H1 (cell line): ENCODE measurements around the gene GCSH. TPM values are rescaled to one million over a fixed set of nuclear protein-coding genes. Genes with fewer than 3 reads are reported as not detected.
A peak's percentile ranks its signal among the peaks of the same experiment; 100 is the strongest.

ENCODE experiments used
- CTCF ChIA-PET: fragments of 300-600 bp; sonication (Branson Sonifier 250); formaldehyde crosslinking; loops from one replicate; lab custom pipeline; 2021; ENCODE audit not compliant: partially characterized antibody; lab: Charles Lee
- POLR2A ChIA-PET: fragments of 300-600 bp; sonication (Branson Sonifier 250); formaldehyde crosslinking; loops from one replicate; lab custom pipeline; 2021; ENCODE audit warnings: inconsistent platforms; ENCODE audit not compliant: partially characterized antibody; lab: Charles Lee
- DNase-seq, 2 experiments: peaks; one replicate each; pipeline versions ENCODE4 v3.0.0 to v3.0.0-alpha.2; 2010 to 2022; ENCODE audit warnings: low spot score in 2 of 2, low read depth in 1 of 2, mixed read lengths in 1 of 2
- FAIRE-seq: peaks from 2 replicates; lab custom pipeline; 2011; peaks lifted over from hg19 to GRCh38; lab: Jason Lieb, UNC
- H2AFZ ChIP-seq: 2 replicates; pipeline ENCODE4 v1.8.1; 2012; ENCODE audit warnings: low read length, inconsistent platforms
- H2AK5ac ChIP-seq: 2 replicates; pipeline ENCODE4 v1.6.1; 2013; ENCODE audit warnings: low read depth, low read length
- H2BK120ac ChIP-seq: replicated peaks from 2 replicates; pipeline ENCODE3; 2013; ENCODE audit warnings: low read depth, low read length, inconsistent platforms
- H2BK12ac ChIP-seq: 2 replicates; pipeline ENCODE4 v1.6.1; 2013; ENCODE audit warnings: low read depth, low read length
- H2BK15ac ChIP-seq: 2 replicates; pipeline ENCODE4 v1.6.1; 2013; ENCODE audit warnings: low read length
- H2BK20ac ChIP-seq: 2 replicates; pipeline ENCODE4 v1.6.1; 2013; ENCODE audit warnings: low read length
- H2BK5ac ChIP-seq: 2 replicates; pipeline ENCODE4 v1.6.1; 2013; ENCODE audit warnings: low read depth, low read length
- H3K14ac ChIP-seq: 2 replicates; pipeline ENCODE4 v1.6.1; 2013; ENCODE audit warnings: inconsistent platforms; ENCODE audit not compliant: insufficient read length
- H3K18ac ChIP-seq: 2 replicates; pipeline ENCODE4 v1.6.1; 2013; ENCODE audit warnings: low read length; ENCODE audit errors: extremely low read depth
- H3K23ac ChIP-seq: 2 replicates; pipeline ENCODE4 v1.6.1; 2013; ENCODE audit warnings: inconsistent platforms; ENCODE audit not compliant: insufficient read length
- H3K23me2 ChIP-seq: 2 replicates; pipeline ENCODE4 v1.6.1; 2013; ENCODE audit warnings: low read depth, low read length
- H3K27ac ChIP-seq: 2 replicates; pipeline ENCODE4 v1.6.1; 2011; ENCODE audit warnings: low read depth, low read length, inconsistent platforms
- H3K27me3 ChIP-seq, 4 experiments: replicated peaks in 1 of 4; 1 replicate in 1 of 4; 2 replicates in 3 of 4; pipeline versions ENCODE4 v1.6.1 to v1.8.1; 2011 to 2013; ENCODE audit warnings: low read length in 3 of 4, mild to moderate bottlenecking in 3 of 4, inconsistent platforms in 2 of 4, mixed read lengths in 2 of 4, moderate library complexity in 1 of 4; ENCODE audit not compliant: control insufficient read depth in 3 of 4, insufficient read depth in 3 of 4; ENCODE audit errors: extremely low read depth in 1 of 4
- H3K36me3 ChIP-seq, 4 experiments: 2 replicates each; pipeline versions ENCODE4 v1.6.1 to v1.8.1; 2011 to 2013; ENCODE audit warnings: mild to moderate bottlenecking in 4 of 4, low read length in 3 of 4, moderate library complexity in 2 of 4, control low read depth in 1 of 4, inconsistent platforms in 1 of 4; ENCODE audit not compliant: insufficient read depth in 4 of 4, control insufficient read depth in 2 of 4
- H3K4ac ChIP-seq: replicated peaks from 2 replicates; pipeline ENCODE3; 2013; ENCODE audit warnings: low read length, low read depth, mixed read lengths, inconsistent platforms; ENCODE audit not compliant: insufficient read length
- H3K4me1 ChIP-seq, 4 experiments: replicated peaks in 1 of 4; 1 replicate in 1 of 4; 2 replicates in 3 of 4; pipeline versions ENCODE4 v1.6.1 to v1.8.1; 2011 to 2013; ENCODE audit warnings: low read length in 3 of 4, inconsistent platforms in 2 of 4, mixed read lengths in 1 of 4; ENCODE audit not compliant: insufficient read depth in 4 of 4, control insufficient read depth in 3 of 4
- H3K4me2 ChIP-seq, 2 experiments: 2 replicates each; pipeline versions ENCODE4 v1.6.1 to v1.8.1; 2011 to 2013; ENCODE audit warnings: low read depth in 2 of 2, low read length in 2 of 2, control low read depth in 1 of 2, inconsistent platforms in 1 of 2, mild to moderate bottlenecking in 1 of 2; ENCODE audit not compliant: insufficient read depth in 1 of 2
- H3K4me3 ChIP-seq, 4 experiments: fragments of 200-600, 300-600 bp in 1 of 4; sonication (generic), shearing (Covaris generic), sonication (Bioruptor Twin) in 1 of 4; 2 replicates each; pipeline versions ENCODE4 v1.5.1 to v1.8.1; 2011 to 2016; ENCODE audit warnings: low read length in 4 of 4, low read depth in 3 of 4, control low read depth in 2 of 4, inconsistent platforms in 2 of 4, mild to moderate bottlenecking in 2 of 4, mixed read lengths in 1 of 4, moderate library complexity in 1 of 4; ENCODE audit not compliant: insufficient read depth in 2 of 4; ENCODE audit errors: extremely low read depth in 1 of 4
- H3K56ac ChIP-seq: replicated peaks from 2 replicates; pipeline ENCODE3; 2013; ENCODE audit warnings: low read depth, mild to moderate bottlenecking, mixed read lengths, low read length, inconsistent platforms; ENCODE audit not compliant: insufficient read length
- H3K79me1 ChIP-seq: 2 replicates; pipeline ENCODE4 v1.6.1; 2013; ENCODE audit warnings: low read depth, low read length, control low read depth
- H3K79me2 ChIP-seq, 2 experiments: 2 replicates each; pipeline versions ENCODE4 v1.6.1 to v1.8.1; 2012 to 2013; ENCODE audit warnings: low read length in 2 of 2, mild to moderate bottlenecking in 2 of 2, inconsistent platforms in 1 of 2; ENCODE audit not compliant: insufficient read depth in 2 of 2, control insufficient read depth in 1 of 2
- H3K9ac ChIP-seq, 4 experiments: replicated peaks in 1 of 4; 1 replicate in 1 of 4; 2 replicates in 3 of 4; pipeline versions ENCODE4 v1.6.1 to v1.8.1; 2011 to 2013; ENCODE audit warnings: low read depth in 3 of 4, low read length in 3 of 4, control low read depth in 2 of 4, mild to moderate bottlenecking in 2 of 4, moderate library complexity in 2 of 4, inconsistent platforms in 1 of 4; ENCODE audit errors: extremely low read depth in 1 of 4
- H3K9me3 ChIP-seq, 2 experiments: 2 replicates each; pipeline versions ENCODE4 v1.6.1 to v1.8.1; 2012 to 2013; ENCODE audit warnings: mild to moderate bottlenecking in 2 of 2, moderate library complexity in 2 of 2, control low read depth in 1 of 2, inconsistent platforms in 1 of 2, low read depth in 1 of 2, low read length in 1 of 2, mixed read lengths in 1 of 2; ENCODE audit not compliant: insufficient read depth in 2 of 2
- H4K20me1 ChIP-seq, 2 experiments: replicated peaks in 1 of 2; 2 replicates each; pipeline versions ENCODE3 to v1.8.1; 2011 to 2013; ENCODE audit warnings: inconsistent platforms in 2 of 2, low read length in 2 of 2, mild to moderate bottlenecking in 1 of 2; ENCODE audit not compliant: insufficient read depth in 2 of 2, control insufficient read depth in 1 of 2
- H4K5ac ChIP-seq: 2 replicates; pipeline ENCODE4 v1.6.1; 2013; ENCODE audit warnings: low read length, low read depth, mixed read lengths, inconsistent platforms; ENCODE audit not compliant: insufficient read length
- H4K8ac ChIP-seq: 2 replicates; pipeline ENCODE4 v1.8.0; 2013; ENCODE audit warnings: mild to moderate bottlenecking, moderate library complexity, low read length, inconsistent platforms; ENCODE audit not compliant: insufficient read depth; ENCODE audit errors: extremely low read depth
- H4K91ac ChIP-seq: replicated peaks from 2 replicates; pipeline ENCODE3; 2013; ENCODE audit warnings: low read length, mixed read lengths, inconsistent platforms; ENCODE audit not compliant: insufficient read length
- BRCA1 ChIP-seq: IDR thresholded peaks from 2 replicates; pipeline ENCODE4 v1.6.1; 2012; ENCODE audit warnings: low read depth, low read length, improper control_type of control experiment
- CHD1 ChIP-seq: IDR thresholded peaks from 2 replicates; pipeline ENCODE4 v1.6.1; 2012; ENCODE audit warnings: low read depth, low read length, improper control_type of control experiment
- NANOG ChIP-seq: IDR thresholded peaks from 2 replicates; pipeline ENCODE4 v1.6.1; 2011; ENCODE audit warnings: low read length, low read depth, mild to moderate bottlenecking, inconsistent platforms; ENCODE audit not compliant: insufficient read depth, poor library complexity, severe bottlenecking
- NRF1 ChIP-seq: IDR thresholded peaks from 2 replicates; pipeline ENCODE4 v1.6.1; 2011; ENCODE audit warnings: mild to moderate bottlenecking, low read depth, low read length, improper control_type of control experiment
- RBBP5 ChIP-seq: IDR thresholded peaks from 2 replicates; pipeline ENCODE4 v1.7.1; 2012; ENCODE audit warnings: low read depth, mild to moderate bottlenecking, inconsistent platforms, low read length, moderate library complexity, borderline replicate concordance
- SIN3A ChIP-seq, 2 experiments: IDR thresholded peaks in 1 of 2; conservative IDR thresholded peaks in 1 of 2; 2 replicates each; pipeline ENCODE4 v1.6.1; 2011 to 2012; ENCODE audit warnings: low read length in 2 of 2, improper control_type of control experiment in 1 of 2, low read depth in 1 of 2, mild to moderate bottlenecking in 1 of 2
- SIX5 ChIP-seq: IDR thresholded peaks from 2 replicates; pipeline ENCODE4 v1.6.1; 2011; ENCODE audit warnings: mild to moderate bottlenecking, low read depth, low read length
- TEAD4 ChIP-seq: IDR thresholded peaks from 2 replicates; pipeline ENCODE4 v1.6.1; 2012; ENCODE audit warnings: low read depth, low read length, inconsistent platforms, mixed read lengths
- ZNF274 ChIP-seq: IDR thresholded peaks from 2 replicates; pipeline ENCODE4 v1.7.0; 2012; ENCODE audit warnings: low read length, borderline replicate concordance; ENCODE audit errors: extremely low read depth
- WGBS, 2 experiments: shearing (Covaris generic) in 1 of 2; methylation state at CpG; one replicate each; pipeline versions ENCODE4 v1.1.6 to v1.1.7; 2013 to 2015; ENCODE audit warnings: low lambda C conversion rate in 2 of 2, mixed read lengths in 2 of 2, inconsistent platforms in 1 of 2, low coverage in 1 of 2, missing lambda C conversion rate in 1 of 2; ENCODE audit not compliant: insufficient replicate concordance in 2 of 2, insufficient coverage in 1 of 2, insufficient read length in 1 of 2; ENCODE audit errors: extremely low coverage in 1 of 2, missing lambda C conversion rate in 1 of 2; 5-methylcytosine and 5-hydroxymethylcytosine counted together
- polyA plus RNA-seq, 7 experiments: library from polyadenylated mRNA; depleted of rRNA in 3 of 7; stranded (reverse) in 5 of 7; unstranded in 2 of 7; fragments of >200 nt in 5 of 7; fragments of 200-250 nt in 2 of 7; gene quantifications; 1 replicate in 5 of 7; 2 replicates in 1 of 7; 4 replicates in 1 of 7; pipeline versions ENCODE4 v1.2.1 to v1.2.3, GENCODE V29; 2011 to 2013; ENCODE audit warnings: missing spikeins in 2 of 7, mixed read lengths in 2 of 7
- total RNA-seq: library from RNA; stranded (reverse); fragmentation: NEBNext Ultra II Directional; extraction: Animal tissue kit (Norgen Biotek cat#: 25700); gene quantifications from 2 replicates; pipeline ENCODE4 v1.2.1, GENCODE V29; 2021
- TF ChIP-seq, protein P1 (sequence below): IDR thresholded peaks from 2 replicates; pipeline ENCODE4 v1.6.1; 2012; ENCODE audit warnings: inconsistent platforms

The GCSH gene
- total and polyA plus RNA-seq, 2 of the 8 experiments (the other 6 are each of a cell fraction or from before 2014, with no cell fraction given), result 28.2 to 108 TPM

DNA sequence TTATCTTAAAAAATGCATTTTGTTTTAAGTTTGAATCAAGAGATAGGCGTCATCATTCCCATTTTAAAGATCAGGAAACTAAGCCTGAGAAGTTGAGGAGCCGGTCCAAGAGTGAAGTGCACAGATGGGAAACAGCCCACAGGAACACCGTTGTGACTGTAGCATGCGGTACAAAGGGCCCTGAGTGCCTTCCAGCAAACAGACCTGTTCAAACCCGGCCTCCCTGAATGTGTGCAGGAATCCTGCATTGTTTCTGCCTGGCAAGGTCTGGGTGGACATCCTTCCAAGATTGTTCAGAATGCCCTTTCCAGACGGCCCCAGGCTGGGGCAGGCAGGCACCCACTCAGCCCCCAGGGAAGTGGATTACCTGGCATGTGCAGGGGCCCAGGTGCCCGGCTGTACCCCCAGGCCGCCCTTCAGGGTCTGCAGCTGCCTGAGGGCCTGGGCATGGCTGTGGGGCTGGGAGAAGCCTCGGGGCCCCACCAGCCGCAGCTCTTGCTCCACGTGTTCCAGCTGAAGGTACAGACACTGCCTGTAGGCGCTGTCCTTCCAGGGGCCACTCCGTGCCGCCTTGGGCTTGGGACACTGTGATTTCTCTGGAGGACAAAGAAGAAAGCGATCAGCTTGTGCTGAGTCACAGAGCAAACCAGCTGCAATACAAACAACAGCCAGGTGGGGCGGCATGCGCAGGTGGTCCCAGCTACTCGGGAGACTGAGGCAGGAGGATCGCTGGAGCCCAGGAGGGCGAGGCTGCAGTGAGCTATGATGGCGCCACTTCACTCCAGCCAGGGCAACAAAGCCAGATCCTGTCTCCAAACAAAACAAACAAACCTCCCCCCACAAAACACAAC is 45.0 kb upstream of the GCSH start:
- Histone ChIP-seq H3K4me3 (no peak overlapping the region), H3K23me2 (no peaks in the 10 kb centered on the region), H2BK5ac (peak overlapping the region; percentile 41; the same call in 1 of the 2 replicates), H3K79me1 (no peaks in the 10 kb centered on the region), H3K36me3 (no peaks in the 10 kb centered on the region), H4K5ac (no peak overlapping the region), H2AK5ac (no peak overlapping the region), H3K79me2 (no peaks in the 10 kb centered on the region), H3K4me2 (no peak overlapping the region), H3K27ac (peak overlapping the region; percentile 43; the same call in 1 of the 2 replicates), H3K4ac (no peak overlapping the region), H2AFZ (peak overlapping the region; percentile 68; the same call in 1 of the 2 replicates), H3K18ac (no peak overlapping the region; the same call in 1 of the 2 replicates), H3K14ac (no peak overlapping the region), H2BK12ac (peak overlapping the region; percentile 32; the same call in 1 of the 2 replicates), H2BK120ac (no peak overlapping the region), H3K9ac (0 out of 7 replicates have a peak overlapping the region, but pooled peaks of 1 of the 4 experiments have one; percentile 4), H4K8ac (peak overlapping the region; percentile 54), H3K56ac (no peak overlapping the region), H2BK15ac (no peak overlapping the region), H3K27me3 (no peaks in the 10 kb centered on the region), H4K91ac (peak overlapping the region; percentile 69), H4K20me1 (no peaks in the 10 kb centered on the region), H3K23ac (no peak overlapping the region), H3K9me3 (no peaks in the 10 kb centered on the region), H2BK20ac (peak overlapping the region; percentile 4; the same call in 1 of the 2 replicates), H3K4me1 (peaks cover 0 to 3% (median 1%) of the 10 kb centered on the region in 4 experiments; a peak in 3 of 7 replicates)
- DNase-seq (peak; percentile 33 to 84), FAIRE-seq (no peak)
- ChIA-PET POLR2A (interaction anchor here (1.5 to 1.7 kb wide), 2 partner anchors 24 to 63 kb away, joined by 3 to 5 read pairs; partner anchors contain the start of gene C16orf46), CTCF (interaction anchor here (0.6 to 3.0 kb wide), 33 partner anchors 10 to 1802 kb away, joined by 3 to 24 read pairs (median 4); no protein-coding TSS in a partner anchor)
- WGBS, 2 experiments, result 79% methylated on average over 21 of the region's 21 CpGs; no CpG with 5 or more reads in 1 of the 2 experiments
- TF ChIP-seq SIN3A (conservative IDR thresholded peaks at IDR 0.05 in 1 of 2, IDR thresholded peaks at IDR 0.05 in 1 of 2; ENCODE audit: low read depth in 1 of 2, low read length in 2 of 2), result no peak
- no peak for TF ChIP-seq RBBP5
- TF ChIP-seq CHD1, result no peak
- no peak for TF ChIP-seq NRF1
- TF ChIP-seq, protein P1, sequence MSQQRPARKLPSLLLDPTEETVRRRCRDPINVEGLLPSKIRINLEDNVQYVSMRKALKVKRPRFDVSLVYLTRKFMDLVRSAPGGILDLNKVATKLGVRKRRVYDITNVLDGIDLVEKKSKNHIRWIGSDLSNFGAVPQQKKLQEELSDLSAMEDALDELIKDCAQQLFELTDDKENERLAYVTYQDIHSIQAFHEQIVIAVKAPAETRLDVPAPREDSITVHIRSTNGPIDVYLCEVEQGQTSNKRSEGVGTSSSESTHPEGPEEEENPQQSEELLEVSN, result 0 out of 2 replicates have a peak, but pooled peaks have one; percentile 29
- no peak for TF ChIP-seq BRCA1
- TF ChIP-seq TEAD4, result no peak
- no peak for TF ChIP-seq SIX5
- TF ChIP-seq ZNF274, result no peak
- TF ChIP-seq NANOG, result no peak
